Mucosa of descending colon (tissue), 3 donors: Measurements from ENCODE around the gene NEURL2. TPM values are rescaled to one million over a fixed set of nuclear protein-coding genes. Genes with fewer than 3 reads are reported as not detected.
A peak's percentile ranks its signal among the peaks of the same experiment; 100 is the strongest.

Source experiments
- ATAC-seq: fragments of 200-7000 bp; cut with Tn5 transposase; one replicate; pipeline ENCODE4 v1.9.1; 2020; ENCODE audit warnings: mild to moderate bottlenecking, moderate library complexity
- DNase-seq, 3 donors: peaks; one replicate each; pipeline ENCODE4 v3.0.0-alpha.2; 2020
- H3K36me3 ChIP-seq: fragments of 200-600 bp; one replicate; pipeline ENCODE4 v1.8.0; 2021; ENCODE audit warnings: low read depth, mild to moderate bottlenecking
- H3K4me1 ChIP-seq: fragments of 200-600 bp; one replicate; pipeline ENCODE4 v1.8.0; 2021; ENCODE audit warnings: low read depth, mild to moderate bottlenecking
- H3K4me3 ChIP-seq: fragments of 200-600 bp; one replicate; pipeline ENCODE4 v1.8.0; 2021; ENCODE audit warnings: mild to moderate bottlenecking
- H3K9me3 ChIP-seq: fragments of 200-600 bp; one replicate; pipeline ENCODE4 v1.8.0; 2021; ENCODE audit warnings: mild to moderate bottlenecking
- CTCF ChIP-seq: fragments of 200-600 bp; IDR thresholded peaks from one replicate; pipeline ENCODE4 v1.8.0; 2022; ENCODE audit warnings: antibody characterized with exemption, mild to moderate bottlenecking
- intact Hi-C, 2 donors: fragments of 100-400 bp; cut with DNase I in 1 of 2; cut with micrococcal nuclease in 1 of 2; formaldehyde crosslinking; loops; one replicate each; pipeline versions ENCODE4 v1.11.0 to v1.11.1; 2022; cut with DNase I, micrococcal nuclease
- total RNA-seq, 3 donors: library from RNA; stranded (reverse); fragmentation: NEBNext Ultra II Directional in 2 of 3; extraction: Animal tissue kit (Norgen Biotek cat#: 25700) in 2 of 3; gene quantifications; one replicate each; pipeline versions ENCODE4 v1.2.1 to v1.2.4, GENCODE V29; 2021 to 2023
- donor health status: DM: no; HTN: no; CAD: no; lungs with moderate emphysema.
- donor health status: DM: no; HTN: no; CAD: no.
- donor health status: DM: no; HTN: yes; CAD: no.

The NEURL2 gene
- total RNA-seq, 3 donors from 2014 or later = 4.2 to 9.1 (median 8.5) TPM

GRCh38 chr20:45927071-45927878 is 36.3 kb upstream of the NEURL2 start:
- no peak overlapping the region for H3K4me3 ChIP-seq
- no peaks in the 10 kb centered on the region for H3K36me3 ChIP-seq
- intact Hi-C loops = no loop called here
- H3K9me3 ChIP-seq = no peaks in the 10 kb centered on the region
- H3K4me1 ChIP-seq = no peaks in the 10 kb centered on the region
- ATAC-seq = peak; percentile 31
- no peak for TF ChIP-seq CTCF
- DNase-seq = no peak

GRCh38 chr20:45926731-45927070 is 35.7 kb upstream of the NEURL2 start:
- H3K9me3 ChIP-seq = no peaks in the 10 kb centered on the region
- intact Hi-C loops = no loop called here
- H3K4me1 ChIP-seq = no peaks in the 10 kb centered on the region
- TF ChIP-seq CTCF = no peak
- H3K4me3 ChIP-seq = no peak overlapping the region
- DNase-seq (no peak), ATAC-seq (no peak)
- H3K36me3 ChIP-seq = no peaks in the 10 kb centered on the region

- intact Hi-C loops = no loop called here
- TF ChIP-seq CTCF = no peak
- DNase-seq = peak in 1 of 3 donors; percentile 36
- no peaks in the 10 kb centered on the region for H3K4me1 ChIP-seq
- H3K4me3 ChIP-seq = no peak overlapping the region
- no peak for ATAC-seq
- no peaks in the 10 kb centered on the region for H3K36me3 ChIP-seq
- H3K9me3 ChIP-seq = no peaks in the 10 kb centered on the region
Observed at GRCh38 chr20:45925821-45926506, 35.0 kb upstream of the NEURL2 start.

GRCh38 chr20:45924391-45925261 is 33.6 kb upstream of the NEURL2 start:
- TF ChIP-seq CTCF = no peak
- Histone ChIP-seq H3K4me3 (no peak overlapping the region), H3K9me3 (no peaks in the 10 kb centered on the region), H3K36me3 (no peaks in the 10 kb centered on the region), H3K4me1 (no peaks in the 10 kb centered on the region)
- intact Hi-C loops = no loop called here
- ATAC-seq (peak; percentile 55), DNase-seq (peak in 2 of 3 donors; percentile 51 to 59)

GRCh38 chr20:45921337-45922189 is 30.6 kb upstream of the NEURL2 start:
- Histone ChIP-seq H3K9me3 (no peaks in the 10 kb centered on the region), H3K36me3 (no peaks in the 10 kb centered on the region), H3K4me3 (no peak overlapping the region), H3K4me1 (peaks cover 7% of the 10 kb centered on the region)
- no peak for TF ChIP-seq CTCF
- intact Hi-C loops = no loop called here
- DNase-seq (peak in 1 of 3 donors; percentile 22), ATAC-seq (no peak)
